Measurements from ENCODE around the gene CYP27A1. TPM values are rescaled to one million over a fixed set of nuclear protein-coding genes. Genes with fewer than 3 reads are reported as not detected.

The CYP27A1 gene
- total and polyA plus RNA-seq, 9 donors = 22.0 to 59.5 (median 34.4) TPM

DNA sequence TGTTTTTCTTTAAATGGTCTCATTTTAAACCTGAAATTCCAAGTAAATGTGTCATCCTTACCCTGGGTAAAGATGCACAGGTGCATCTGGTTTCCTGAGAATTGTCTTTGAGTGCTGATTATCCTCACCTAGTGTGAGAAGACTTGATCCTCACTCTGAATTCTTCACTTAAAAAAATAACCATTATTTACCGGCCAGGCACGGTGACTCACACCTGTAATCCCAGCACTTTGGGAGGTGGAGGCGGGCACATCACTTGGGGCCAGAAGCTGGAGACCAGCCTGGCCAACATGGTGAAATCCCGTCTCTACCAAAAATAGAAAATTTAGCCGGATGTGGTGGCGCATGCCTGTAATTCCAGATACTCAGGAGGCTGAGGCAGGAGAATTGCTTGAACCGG is 67.8 kb downstream of the CYP27A1 start:
- Histone ChIP-seq H3K27me3 (no peaks in the 10 kb centered on the region), H3K36me3 (no peaks in the 10 kb centered on the region), H3K4me3 (no peak overlapping the region), H3K9me3 (no peaks in the 10 kb centered on the region), H3K4me1 (ENCODE audit: insufficient read depth) (no peaks in the 10 kb centered on the region), H3K27ac (no peak overlapping the region)
- 65 to 76% (median 76%) methylated on average over 7 of the region's 7 CpGs for WGBS, 3 donors
- peak in 1 of 5 donors; percentile 10 for DNase-seq
- intact Hi-C loops (cut with DNase I) = loop anchor here in 2 of 4 donors (5.0 to 10.0 kb wide), 2 partner anchors 135 to 137 kb away; partner anchors contain the start of gene TTLL4 (in 2 of the 2)
- no peak for TF ChIP-seq POLR2A (IDR thresholded peaks at IDR 0.05)
- no peak for TF ChIP-seq EP300 (IDR thresholded peaks at IDR 0.05)
- TF ChIP-seq, protein P1, sequence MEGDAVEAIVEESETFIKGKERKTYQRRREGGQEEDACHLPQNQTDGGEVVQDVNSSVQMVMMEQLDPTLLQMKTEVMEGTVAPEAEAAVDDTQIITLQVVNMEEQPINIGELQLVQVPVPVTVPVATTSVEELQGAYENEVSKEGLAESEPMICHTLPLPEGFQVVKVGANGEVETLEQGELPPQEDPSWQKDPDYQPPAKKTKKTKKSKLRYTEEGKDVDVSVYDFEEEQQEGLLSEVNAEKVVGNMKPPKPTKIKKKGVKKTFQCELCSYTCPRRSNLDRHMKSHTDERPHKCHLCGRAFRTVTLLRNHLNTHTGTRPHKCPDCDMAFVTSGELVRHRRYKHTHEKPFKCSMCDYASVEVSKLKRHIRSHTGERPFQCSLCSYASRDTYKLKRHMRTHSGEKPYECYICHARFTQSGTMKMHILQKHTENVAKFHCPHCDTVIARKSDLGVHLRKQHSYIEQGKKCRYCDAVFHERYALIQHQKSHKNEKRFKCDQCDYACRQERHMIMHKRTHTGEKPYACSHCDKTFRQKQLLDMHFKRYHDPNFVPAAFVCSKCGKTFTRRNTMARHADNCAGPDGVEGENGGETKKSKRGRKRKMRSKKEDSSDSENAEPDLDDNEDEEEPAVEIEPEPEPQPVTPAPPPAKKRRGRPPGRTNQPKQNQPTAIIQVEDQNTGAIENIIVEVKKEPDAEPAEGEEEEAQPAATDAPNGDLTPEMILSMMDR (IDR thresholded peaks at IDR 0.05) = no peak

DNA sequence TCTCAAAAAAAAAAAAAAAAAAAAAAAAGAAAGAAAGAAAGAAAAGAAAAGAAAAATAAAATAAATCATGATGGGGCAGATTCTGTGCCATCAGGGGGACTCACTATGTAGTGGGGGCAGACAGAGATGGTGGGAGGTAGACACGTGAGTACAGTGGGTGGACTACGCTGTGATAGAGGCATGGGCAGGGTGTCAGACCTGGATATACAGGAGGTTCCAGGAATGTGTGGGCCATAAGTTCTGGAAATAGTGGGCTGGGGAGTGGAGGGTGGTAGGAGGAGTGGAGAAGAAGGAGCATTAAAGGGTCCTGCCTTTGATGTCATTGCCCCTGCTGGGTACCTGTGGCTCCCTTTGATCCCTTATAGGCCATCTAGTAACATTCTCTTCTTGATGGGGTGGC is 68.8 kb downstream of the CYP27A1 start:
- no peak for DNase-seq
- Histone ChIP-seq H3K36me3 (no peaks in the 10 kb centered on the region), H3K27ac (no peak overlapping the region), H3K4me1 (ENCODE audit: insufficient read depth) (no peaks in the 10 kb centered on the region), H3K4me3 (no peak overlapping the region), H3K9me3 (no peaks in the 10 kb centered on the region), H3K27me3 (no peaks in the 10 kb centered on the region)
- 58 to 68% (median 64%) methylated on average over 2 of the region's 2 CpGs for WGBS, 3 donors
- intact Hi-C loops (cut with DNase I) = loop anchor here in 1 of 4 donors (10.0 kb wide), 1 partner anchor 136 kb away; the partner anchor contains the start of gene TTLL4
- no peak for TF ChIP-seq EP300 (IDR thresholded peaks at IDR 0.05)
- TF ChIP-seq, protein P1 (IDR thresholded peaks at IDR 0.05) = no peak
- no peak for TF ChIP-seq POLR2A (IDR thresholded peaks at IDR 0.05)

DNA sequence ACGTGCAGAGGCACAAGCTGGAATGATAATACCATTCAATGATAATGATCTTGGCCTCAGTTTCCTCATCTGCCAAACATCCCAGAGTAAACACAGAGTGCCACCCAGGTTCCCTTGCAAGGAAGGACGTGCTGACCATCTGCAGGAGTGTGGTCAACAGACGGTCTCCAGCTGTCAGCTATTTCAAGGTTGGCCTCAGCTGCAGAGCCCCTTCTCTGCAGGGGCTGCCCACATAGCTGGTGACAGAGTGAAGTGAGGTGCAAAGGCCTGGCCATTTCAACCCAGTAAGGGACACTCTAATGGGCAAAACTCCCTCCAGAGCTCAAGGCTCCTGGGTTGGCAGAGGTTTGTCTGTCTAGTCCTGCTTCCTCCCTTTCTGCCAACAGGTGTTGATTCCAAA is 69.3 kb downstream of the CYP27A1 start:
- H3K4me3 ChIP-seq = no peak overlapping the region
- peak in 1 of 5 donors; percentile 9 for DNase-seq
- H3K36me3 ChIP-seq = no peaks in the 10 kb centered on the region
- intact Hi-C loops (cut with DNase I) = loop anchor here in 1 of 4 donors (10.0 kb wide), 1 partner anchor 136 kb away; the partner anchor contains the start of gene TTLL4
- H3K27me3 ChIP-seq = no peaks in the 10 kb centered on the region
- H3K9me3 ChIP-seq = no peaks in the 10 kb centered on the region
- no peak for TF ChIP-seq POLR2A (IDR thresholded peaks at IDR 0.05)
- TF ChIP-seq EP300 (IDR thresholded peaks at IDR 0.05) = no peak
- TF ChIP-seq, protein P1 (IDR thresholded peaks at IDR 0.05) = no peak
- no peak overlapping the region for H3K27ac ChIP-seq
- no peaks in the 10 kb centered on the region for H3K4me1 ChIP-seq (ENCODE audit: insufficient read depth)
- WGBS, 3 donors = 16 to 26% (median 20%) methylated on average over 3 of the region's 3 CpGs

DNA sequence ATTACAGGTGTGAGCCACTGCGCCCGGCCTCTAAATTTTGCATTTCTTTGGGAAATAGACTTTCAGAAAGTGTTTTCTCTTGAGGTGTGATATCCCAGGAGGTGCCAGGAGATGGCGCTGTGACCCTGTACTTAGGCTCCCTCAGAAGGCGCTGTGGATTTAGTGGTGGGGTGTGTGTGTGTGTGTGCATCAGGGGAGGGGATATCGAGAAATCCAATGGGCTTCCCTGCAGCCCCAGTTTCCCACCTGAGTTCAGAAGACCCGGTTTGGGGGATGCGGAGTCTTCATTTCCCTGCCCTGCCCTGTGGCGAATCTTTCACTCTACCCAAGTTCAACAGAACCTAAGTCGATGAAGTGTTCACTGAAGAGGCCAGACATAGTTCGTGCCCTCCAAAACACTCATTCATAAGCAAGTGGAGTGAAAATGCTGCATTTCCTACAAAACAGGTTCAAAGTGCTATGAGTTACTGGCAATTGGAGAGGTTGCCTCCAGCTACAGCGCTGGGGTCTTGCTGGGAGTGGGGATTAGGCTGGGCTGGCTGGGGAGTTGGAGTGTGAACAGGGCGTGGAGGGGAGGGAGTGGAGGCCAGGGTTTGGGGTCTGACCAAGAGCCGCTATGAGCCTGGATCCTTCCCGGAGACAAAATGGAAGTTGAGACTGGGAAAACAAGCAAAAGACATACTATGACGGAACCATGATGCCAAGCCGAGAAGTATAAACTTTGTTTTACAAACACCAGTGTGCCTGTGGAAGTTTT is 71.1 kb downstream of the CYP27A1 start:
- no peaks in the 10 kb centered on the region for H3K27me3 ChIP-seq
- no peaks in the 10 kb centered on the region for H3K4me1 ChIP-seq (ENCODE audit: insufficient read depth)
- H3K9me3 ChIP-seq = no peaks in the 10 kb centered on the region
- H3K27ac ChIP-seq = no peak overlapping the region
- H3K4me3 ChIP-seq = no peak overlapping the region
- H3K36me3 ChIP-seq = no peaks in the 10 kb centered on the region
- DNase-seq = peak in 3 of 5 donors; percentile 52 to 72 (median 68)
- 35 to 40% (median 39%) methylated on average over 16 of the region's 16 CpGs for WGBS, 3 donors
- TF ChIP-seq, protein P1 (IDR thresholded peaks at IDR 0.05) = peak in 2 of 3 donors; percentile 38 to 52
- no peak for TF ChIP-seq POLR2A (IDR thresholded peaks at IDR 0.05)
- intact Hi-C loops (cut with DNase I) = loop anchor here in 1 of 4 donors (10.0 kb wide), 1 partner anchor 138 kb away; the partner anchor contains the start of gene TTLL4
